Osteocyte (in vitro differentiated cells): ENCODE data around the gene UBXN10. TPM values are rescaled to one million over a fixed set of nuclear protein-coding genes. Genes with fewer than 3 reads are reported as not detected.

ENCODE experiments used
- DNase-seq: peaks from one replicate; pipeline ENCODE4 v3.0.0; 2021; ENCODE audit warnings: mixed read lengths; ENCODE audit not compliant: unreplicated experiment; ENCODE audit errors: extremely low spot score
- H3K27ac Mint-ChIP-seq: one replicate; pipeline ENCODE4 v1.8.0; 2021; ENCODE audit warnings: mild to moderate bottlenecking, mixed read lengths; ENCODE audit not compliant: unreplicated experiment
- H3K27me3 Mint-ChIP-seq: one replicate; pipeline ENCODE4 v1.8.0; 2021; ENCODE audit warnings: mixed read lengths; ENCODE audit not compliant: unreplicated experiment
- H3K36me3 Mint-ChIP-seq: one replicate; pipeline ENCODE4 v1.8.0; 2021; ENCODE audit warnings: mixed read lengths; ENCODE audit not compliant: unreplicated experiment
- H3K4me1 Mint-ChIP-seq: one replicate; pipeline ENCODE4 v1.8.0; 2021; ENCODE audit warnings: mixed read lengths; ENCODE audit not compliant: unreplicated experiment
- H3K4me3 Mint-ChIP-seq: one replicate; pipeline ENCODE4 v1.8.0; 2021; ENCODE audit warnings: mild to moderate bottlenecking, moderate library complexity, mixed read lengths; ENCODE audit not compliant: unreplicated experiment
- H3K9me3 Mint-ChIP-seq: one replicate; pipeline ENCODE4 v1.8.0; 2021; ENCODE audit warnings: mixed read lengths; ENCODE audit not compliant: unreplicated experiment
- CTCF ChIP-seq: fragments of 200-600 bp; sonication (generic); IDR thresholded peaks from 2 replicates; pipeline ENCODE4 v1.5.0; 2021; ENCODE audit warnings: antibody characterized with exemption, mild to moderate bottlenecking, moderate library complexity
- total RNA-seq: library from RNA; stranded (reverse); gene quantifications from 2 replicates; pipeline ENCODE4 v1.2.1, GENCODE V29; 2021

UBXN10 gene
- total RNA-seq, 1 donor from 2014 or later, result not detected

- TF ChIP-seq CTCF, result peak; percentile 45
- no peaks in the 10 kb centered on the region for H3K4me1 Mint-ChIP-seq
- no peak overlapping the region for H3K4me3 Mint-ChIP-seq
- H3K27me3 Mint-ChIP-seq, result peaks cover 52% of the 10 kb centered on the region
- H3K27ac Mint-ChIP-seq, result no peak overlapping the region
- H3K9me3 Mint-ChIP-seq, result no peaks in the 10 kb centered on the region
- DNase-seq, result no peak
- no peaks in the 10 kb centered on the region for H3K36me3 Mint-ChIP-seq
Observed at GRCh38 chr1:20233394-20233793, 47.5 kb downstream of the UBXN10 start.

GRCh38 chr1:20233866-20234265 is 48.0 kb downstream of the UBXN10 start:
- peaks cover 52% of the 10 kb centered on the region for H3K27me3 Mint-ChIP-seq
- no peak for DNase-seq
- no peak overlapping the region for H3K4me3 Mint-ChIP-seq
- no peak for TF ChIP-seq CTCF
- H3K27ac Mint-ChIP-seq, result no peak overlapping the region
- no peaks in the 10 kb centered on the region for H3K9me3 Mint-ChIP-seq
- H3K36me3 Mint-ChIP-seq, result no peaks in the 10 kb centered on the region
- H3K4me1 Mint-ChIP-seq, result no peaks in the 10 kb centered on the region

- H3K27me3 Mint-ChIP-seq, result peaks cover 52% of the 10 kb centered on the region
- no peak overlapping the region for H3K4me3 Mint-ChIP-seq
- H3K4me1 Mint-ChIP-seq, result no peaks in the 10 kb centered on the region
- H3K36me3 Mint-ChIP-seq, result no peaks in the 10 kb centered on the region
- H3K9me3 Mint-ChIP-seq, result no peaks in the 10 kb centered on the region
- DNase-seq, result no peak
- TF ChIP-seq CTCF, result no peak
- H3K27ac Mint-ChIP-seq, result no peak overlapping the region
Observed at GRCh38 chr1:20234788-20235535, 49.1 kb downstream of the UBXN10 start.

- H3K27ac Mint-ChIP-seq, result no peak overlapping the region
- no peak for TF ChIP-seq CTCF
- H3K4me1 Mint-ChIP-seq, result no peaks in the 10 kb centered on the region
- H3K4me3 Mint-ChIP-seq, result no peak overlapping the region
- no peaks in the 10 kb centered on the region for H3K9me3 Mint-ChIP-seq
- H3K27me3 Mint-ChIP-seq, result peaks cover 46% of the 10 kb centered on the region
- no peaks in the 10 kb centered on the region for H3K36me3 Mint-ChIP-seq
- no peak for DNase-seq
Observed at GRCh38 chr1:20237646-20238045, 51.8 kb downstream of the UBXN10 start.

- DNase-seq, result no peak
- H3K4me3 Mint-ChIP-seq, result no peak overlapping the region
- no peak overlapping the region for H3K27ac Mint-ChIP-seq
- peaks cover 25% of the 10 kb centered on the region for H3K27me3 Mint-ChIP-seq
- TF ChIP-seq CTCF, result no peak
- no peaks in the 10 kb centered on the region for H3K9me3 Mint-ChIP-seq
- H3K4me1 Mint-ChIP-seq, result no peaks in the 10 kb centered on the region
- no peaks in the 10 kb centered on the region for H3K36me3 Mint-ChIP-seq
Observed at GRCh38 chr1:20240012-20240411, 54.1 kb downstream of the UBXN10 start.
